Ascending aorta (tissue), 2 donors: Measurements from ENCODE around the gene TMC3. TPM values are rescaled to one million over a fixed set of nuclear protein-coding genes. Genes with fewer than 3 reads are reported as not detected.

Experiments
- DNase-seq, 2 donors: peaks; one replicate each; pipeline ENCODE4 v3.0.0-alpha.2; 2019; ENCODE audit warnings: low spot score in 2 of 2
- H3K27ac ChIP-seq, 2 donors: fragments of 200-600 bp; sonication (generic); one replicate each; pipeline ENCODE4 v1.5.1; 2016 to 2017; ENCODE audit warnings: mild to moderate bottlenecking in 1 of 2
- H3K27me3 ChIP-seq: fragments of 200-600 bp; sonication (generic); one replicate; pipeline ENCODE4 v1.5.1; 2017
- H3K36me3 ChIP-seq, 2 donors: fragments of 200-600 bp; sonication (generic); one replicate each; pipeline ENCODE4 v1.5.1; 2016
- H3K4me1 ChIP-seq, 2 donors: fragments of 200-600 bp; sonication (generic); one replicate each; pipeline ENCODE4 v1.5.1; 2016 to 2017; ENCODE audit warnings: mild to moderate bottlenecking in 1 of 2
- H3K4me3 ChIP-seq, 2 donors: fragments of 200-600 bp; sonication (generic); one replicate each; pipeline ENCODE4 v1.5.1; 2016 to 2017; ENCODE audit warnings: mild to moderate bottlenecking in 1 of 2
- H3K9me3 ChIP-seq, 2 donors: fragments of 200-600 bp; sonication (generic); one replicate each; pipeline ENCODE4 v1.5.1; 2016
- CTCF ChIP-seq, 3 experiments: fragments of 200-600 bp in 2 of 3; fragments of 450-650 bp in 1 of 3; sonication (generic) in 2 of 3; IDR thresholded peaks; one replicate each; pipeline ENCODE4 v1.5.1; 2016 to 2019; ENCODE audit warnings: antibody characterized with exemption in 3 of 3, mild to moderate bottlenecking in 1 of 3, moderate library complexity in 1 of 3
- intact Hi-C: fragments of 100-400 bp; cut with DNase I; formaldehyde crosslinking; loops from one replicate; pipeline ENCODE4 v1.15.1; 2023
- total RNA-seq: library from RNA; depleted of rRNA; stranded (reverse); fragments of >200 nt; gene quantifications from one replicate; pipeline ENCODE4 v1.1.0, GENCODE V29; 2016

Gene TMC3
- total RNA-seq, 1 donor from 2014 or later = not detected

DNA sequence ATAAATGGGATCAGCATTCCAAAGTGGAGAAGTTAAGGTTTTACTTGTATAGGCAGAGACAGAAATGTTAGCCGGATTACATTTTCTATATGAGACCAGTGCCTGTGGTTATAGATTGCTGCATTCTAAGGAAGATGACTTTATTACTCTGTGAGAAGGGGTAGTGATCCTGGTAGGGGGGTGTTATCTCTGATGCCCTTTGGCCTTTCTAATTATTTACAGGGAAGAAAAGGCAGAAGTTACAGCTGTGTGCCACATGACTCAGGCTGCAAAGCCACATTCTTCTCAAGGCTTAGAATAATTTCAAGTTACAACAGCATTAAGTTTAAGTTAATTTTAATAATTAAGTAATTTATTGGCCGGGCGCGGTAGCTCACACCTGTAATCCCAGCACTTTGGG is 2.2 kb upstream of the TMC3 start:
- no peaks in the 10 kb centered on the region for H3K9me3 ChIP-seq
- no peak overlapping the region for H3K4me3 ChIP-seq
- no peak for TF ChIP-seq CTCF (IDR thresholded peaks at IDR 0.05)
- no peaks in the 10 kb centered on the region for H3K36me3 ChIP-seq
- no peaks in the 10 kb centered on the region for H3K4me1 ChIP-seq
- no peaks in the 10 kb centered on the region for H3K27me3 ChIP-seq
- intact Hi-C loops = no loop called here
- H3K27ac ChIP-seq = no peak overlapping the region
- no peak for DNase-seq

DNA sequence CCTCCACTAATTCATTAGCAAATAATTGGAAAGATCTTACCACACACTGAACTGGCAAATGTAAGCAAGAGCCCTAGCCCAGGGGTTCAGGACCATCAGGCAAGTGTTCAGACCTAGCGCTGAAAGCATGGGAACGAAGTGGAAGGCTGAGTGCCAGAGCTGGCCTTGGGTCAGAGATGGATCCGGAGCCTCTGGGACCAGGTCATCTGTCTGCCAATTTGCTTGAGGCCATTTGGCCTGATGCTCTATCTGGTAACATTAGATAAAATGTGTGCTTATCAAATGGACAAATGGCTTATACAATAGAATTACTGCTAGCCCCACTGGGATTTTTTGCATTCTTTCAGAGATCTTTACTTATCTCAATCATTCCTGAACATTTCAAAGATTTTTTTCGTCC is 1.4 kb upstream of the TMC3 start:
- intact Hi-C loops = no loop called here
- TF ChIP-seq CTCF (IDR thresholded peaks at IDR 0.05) = no peak
- DNase-seq = no peak
- Histone ChIP-seq H3K9me3 (no peaks in the 10 kb centered on the region), H3K27me3 (no peaks in the 10 kb centered on the region), H3K4me1 (no peaks in the 10 kb centered on the region), H3K36me3 (no peaks in the 10 kb centered on the region), H3K27ac (no peak overlapping the region), H3K4me3 (no peak overlapping the region)

DNA sequence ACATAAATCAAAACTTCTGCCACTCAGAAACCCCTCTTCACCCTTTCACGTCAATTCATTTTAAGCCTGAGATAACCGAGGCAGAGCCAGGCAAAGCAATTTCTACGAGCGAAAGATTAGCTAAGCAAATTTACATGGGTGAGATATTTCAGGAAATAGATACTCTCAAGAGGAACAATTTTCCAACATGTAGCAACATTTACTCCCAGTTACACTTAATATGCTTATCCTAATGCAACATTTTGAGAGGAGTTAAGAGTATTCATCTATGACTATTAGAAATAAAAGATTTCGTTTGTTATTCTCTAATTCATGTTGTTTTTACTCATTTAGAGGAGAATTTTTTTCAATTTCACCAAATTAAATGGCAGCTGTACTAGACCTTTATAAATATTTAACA is 837 bp downstream of the TMC3 start:
- DNase-seq = no peak
- Histone ChIP-seq H3K4me1 (no peaks in the 10 kb centered on the region), H3K27ac (no peak overlapping the region), H3K9me3 (no peaks in the 10 kb centered on the region), H3K36me3 (no peaks in the 10 kb centered on the region), H3K27me3 (no peaks in the 10 kb centered on the region), H3K4me3 (no peak overlapping the region)
- no peak for TF ChIP-seq CTCF (IDR thresholded peaks at IDR 0.05)
- intact Hi-C loops = no loop called here

GRCh38 chr15:81372575-81372974 is 1.4 kb downstream of the TMC3 start:
- no peak for TF ChIP-seq CTCF (IDR thresholded peaks at IDR 0.05)
- H3K4me3 ChIP-seq = no peak overlapping the region
- H3K4me1 ChIP-seq = no peaks in the 10 kb centered on the region
- H3K27ac ChIP-seq = no peak overlapping the region
- H3K36me3 ChIP-seq = no peaks in the 10 kb centered on the region
- no peak for DNase-seq
- intact Hi-C loops = no loop called here
- H3K9me3 ChIP-seq = no peaks in the 10 kb centered on the region
- no peaks in the 10 kb centered on the region for H3K27me3 ChIP-seq

GRCh38 chr15:81363718-81364500 is 10.1 kb downstream of the TMC3 start:
- Histone ChIP-seq H3K4me3 (no peak overlapping the region), H3K4me1 (no peaks in the 10 kb centered on the region), H3K36me3 (no peaks in the 10 kb centered on the region), H3K27me3 (no peaks in the 10 kb centered on the region), H3K27ac (no peak overlapping the region), H3K9me3 (no peaks in the 10 kb centered on the region)
- intact Hi-C loops = no loop called here
- TF ChIP-seq CTCF (IDR thresholded peaks at IDR 0.05) = no peak
- DNase-seq = no peak

DNA sequence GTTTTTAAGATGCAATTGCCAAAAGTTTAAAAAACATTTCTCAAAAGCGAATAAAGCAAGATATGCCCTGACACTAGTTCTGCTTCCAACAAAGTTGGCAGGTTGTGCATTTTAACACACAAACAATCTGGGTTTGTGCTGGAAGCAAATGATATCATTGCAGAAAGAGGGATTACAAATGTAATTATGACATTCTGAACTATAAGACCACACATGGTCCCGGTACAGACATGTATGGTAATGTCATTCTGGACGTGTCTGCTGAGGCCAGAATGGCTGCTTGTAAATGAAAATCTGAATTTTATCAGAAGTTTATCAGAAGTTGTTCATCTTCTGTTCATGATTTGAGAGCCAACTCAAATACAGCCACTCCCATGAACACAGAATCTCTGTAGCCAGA is 10.7 kb downstream of the TMC3 start:
- H3K4me3 ChIP-seq = no peak overlapping the region
- no peak for TF ChIP-seq CTCF (IDR thresholded peaks at IDR 0.05)
- no peaks in the 10 kb centered on the region for H3K36me3 ChIP-seq
- H3K9me3 ChIP-seq = no peaks in the 10 kb centered on the region
- H3K27ac ChIP-seq = no peak overlapping the region
- intact Hi-C loops = no loop called here
- H3K27me3 ChIP-seq = no peaks in the 10 kb centered on the region
- no peaks in the 10 kb centered on the region for H3K4me1 ChIP-seq
- no peak for DNase-seq
